ENCODE measurements around the gene ALDH1A1. TPM values are rescaled to one million over a fixed set of nuclear protein-coding genes. Genes with fewer than 3 reads are reported as not detected.

Gene ALDH1A1
- polyA plus RNA-seq, 1 donor (not counting 4 experiments of a cell fraction or from before 2014, with no cell fraction given) = 0.08 TPM

DNA sequence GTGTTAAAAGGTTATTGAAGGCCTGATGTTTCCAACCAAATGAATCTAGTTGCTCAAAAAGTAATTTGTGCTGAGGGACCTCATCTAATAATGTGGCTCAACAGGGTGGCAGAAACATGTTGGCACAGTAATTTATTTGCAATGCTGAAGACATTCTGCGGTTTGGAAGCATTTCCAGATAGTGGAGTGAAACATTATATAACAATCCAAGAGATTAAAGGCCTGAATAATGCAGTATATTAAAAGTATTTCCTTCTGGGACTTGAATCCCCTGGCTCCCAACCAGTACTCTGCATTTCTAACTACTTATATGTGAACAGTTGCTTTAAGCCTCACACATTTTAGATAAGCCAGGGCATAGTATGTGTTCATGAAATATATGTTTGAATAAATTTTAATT is 25.9 kb upstream of the ALDH1A1 start:
- Histone ChIP-seq H2AFZ (ENCODE audit: control insufficient read depth, low read length) (no peak overlapping the region), H4K20me1 (ENCODE audit: control insufficient read depth, extremely low read depth, insufficient read depth, low read length) (no peaks in the 10 kb centered on the region), H3K9ac (ENCODE audit: control insufficient read depth, extremely low read depth, insufficient read depth, low read length) (no peak overlapping the region), H3K4me2 (ENCODE audit: control insufficient read depth, extremely low read depth, insufficient read depth, low read depth, low read length) (peak overlapping the region; percentile 48), H3K4me1 (ENCODE audit: control insufficient read depth, extremely low read depth, insufficient read depth, low read length) (peaks cover 24% of the 10 kb centered on the region), H3K27ac (ENCODE audit: control insufficient read depth, insufficient read depth, low read length) (no peak overlapping the region), H3K27me3 (ENCODE audit: control insufficient read depth, extremely low read depth, insufficient read depth, low read length) (no peaks in the 10 kb centered on the region), H3K9me3 (ENCODE audit: control insufficient read depth, low read depth, low read length) (no peaks in the 10 kb centered on the region), H3K4me3 (ENCODE audit: control insufficient read depth in 2 of 3, extremely low read depth in 1 of 3, insufficient read depth in 2 of 3, low read depth in 1 of 3, low read length in 3 of 3) (peak overlapping the region in 1 of 3 experiments; percentile 8), H3K79me2 (ENCODE audit: control insufficient read depth, insufficient read depth, low read length) (no peaks in the 10 kb centered on the region), H3K36me3 (ENCODE audit: control insufficient read depth in 2 of 2, extremely low read depth in 1 of 2, insufficient read depth in 2 of 2, low read length in 2 of 2) (no peaks in the 10 kb centered on the region), H3K9me1 (ENCODE audit: control insufficient read depth, extremely low read depth, insufficient read depth, low read length) (no peaks in the 10 kb centered on the region)
- peak; percentile 84 for FAIRE-seq
- TF ChIP-seq, protein P1, sequence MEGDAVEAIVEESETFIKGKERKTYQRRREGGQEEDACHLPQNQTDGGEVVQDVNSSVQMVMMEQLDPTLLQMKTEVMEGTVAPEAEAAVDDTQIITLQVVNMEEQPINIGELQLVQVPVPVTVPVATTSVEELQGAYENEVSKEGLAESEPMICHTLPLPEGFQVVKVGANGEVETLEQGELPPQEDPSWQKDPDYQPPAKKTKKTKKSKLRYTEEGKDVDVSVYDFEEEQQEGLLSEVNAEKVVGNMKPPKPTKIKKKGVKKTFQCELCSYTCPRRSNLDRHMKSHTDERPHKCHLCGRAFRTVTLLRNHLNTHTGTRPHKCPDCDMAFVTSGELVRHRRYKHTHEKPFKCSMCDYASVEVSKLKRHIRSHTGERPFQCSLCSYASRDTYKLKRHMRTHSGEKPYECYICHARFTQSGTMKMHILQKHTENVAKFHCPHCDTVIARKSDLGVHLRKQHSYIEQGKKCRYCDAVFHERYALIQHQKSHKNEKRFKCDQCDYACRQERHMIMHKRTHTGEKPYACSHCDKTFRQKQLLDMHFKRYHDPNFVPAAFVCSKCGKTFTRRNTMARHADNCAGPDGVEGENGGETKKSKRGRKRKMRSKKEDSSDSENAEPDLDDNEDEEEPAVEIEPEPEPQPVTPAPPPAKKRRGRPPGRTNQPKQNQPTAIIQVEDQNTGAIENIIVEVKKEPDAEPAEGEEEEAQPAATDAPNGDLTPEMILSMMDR (optimal IDR thresholded peaks at IDR 0.05 in 1 of 3, IDR thresholded peaks at IDR 0.05 in 1 of 3, conservative IDR thresholded peaks at IDR 0.05 in 1 of 3; ENCODE audit: extremely low read depth in 1 of 3, insufficient read depth in 2 of 3, low read length in 3 of 3) = no peak
- TF ChIP-seq EZH2 (IDR thresholded peaks at IDR 0.05; ENCODE audit: low read length) = no peak
- dilution Hi-C loops (cut with MboI; ENCODE audit: extremely low pct_ligation_motif_present, low sequenced_read_pairs) = no loop called here
- no peak for DNase-seq (ENCODE audit: low read depth, low spot score)

DNA sequence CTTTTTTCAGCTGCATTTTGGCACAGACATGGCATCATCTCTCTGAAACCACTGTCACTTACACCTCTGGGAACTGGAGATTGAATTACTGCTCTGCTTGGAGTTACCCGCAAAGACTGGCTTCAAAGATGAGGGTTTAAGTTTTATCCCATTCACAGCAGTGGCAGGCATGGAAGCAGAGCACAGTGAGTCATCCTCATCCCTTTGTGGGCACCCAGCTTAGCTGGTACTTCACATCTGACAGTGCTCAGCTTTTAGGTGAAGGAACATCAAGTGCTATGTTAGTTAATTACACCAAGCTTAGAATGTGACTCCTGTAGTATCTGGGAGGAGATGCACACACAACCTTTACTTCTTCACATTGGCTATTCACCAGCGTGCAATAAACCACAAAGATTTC is 24.8 kb upstream of the ALDH1A1 start:
- no peaks in the 10 kb centered on the region for H4K20me1 ChIP-seq (ENCODE audit: control insufficient read depth, extremely low read depth, insufficient read depth, low read length)
- H3K4me1 ChIP-seq (ENCODE audit: control insufficient read depth, extremely low read depth, insufficient read depth, low read length) = peaks cover 24% of the 10 kb centered on the region
- H3K79me2 ChIP-seq (ENCODE audit: control insufficient read depth, insufficient read depth, low read length) = no peaks in the 10 kb centered on the region
- no peak overlapping the region for H3K27ac ChIP-seq (ENCODE audit: control insufficient read depth, insufficient read depth, low read length)
- no peak overlapping the region for H3K4me3 ChIP-seq (ENCODE audit: control insufficient read depth in 2 of 3, extremely low read depth in 1 of 3, insufficient read depth in 2 of 3, low read depth in 1 of 3, low read length in 3 of 3)
- DNase-seq (ENCODE audit: low read depth, low spot score) (no peak), FAIRE-seq (peak; percentile 96)
- no peak overlapping the region for H3K4me2 ChIP-seq (ENCODE audit: control insufficient read depth, extremely low read depth, insufficient read depth, low read depth, low read length)
- H3K27me3 ChIP-seq (ENCODE audit: control insufficient read depth, extremely low read depth, insufficient read depth, low read length) = no peaks in the 10 kb centered on the region
- no peaks in the 10 kb centered on the region for H3K9me1 ChIP-seq (ENCODE audit: control insufficient read depth, extremely low read depth, insufficient read depth, low read length)
- TF ChIP-seq, protein P1 (optimal IDR thresholded peaks at IDR 0.05 in 1 of 3, IDR thresholded peaks at IDR 0.05 in 1 of 3, conservative IDR thresholded peaks at IDR 0.05 in 1 of 3; ENCODE audit: extremely low read depth in 1 of 3, insufficient read depth in 2 of 3, low read length in 3 of 3) = no peak
- no peak for TF ChIP-seq EZH2 (IDR thresholded peaks at IDR 0.05; ENCODE audit: low read length)
- dilution Hi-C loops (cut with MboI; ENCODE audit: extremely low pct_ligation_motif_present, low sequenced_read_pairs) = no loop called here
- no peak overlapping the region for H2AFZ ChIP-seq (ENCODE audit: control insufficient read depth, low read length)
- H3K36me3 ChIP-seq (ENCODE audit: control insufficient read depth in 2 of 2, extremely low read depth in 1 of 2, insufficient read depth in 2 of 2, low read length in 2 of 2) = no peaks in the 10 kb centered on the region
- H3K9me3 ChIP-seq (ENCODE audit: control insufficient read depth, low read depth, low read length) = no peaks in the 10 kb centered on the region
- H3K9ac ChIP-seq (ENCODE audit: control insufficient read depth, extremely low read depth, insufficient read depth, low read length) = no peak overlapping the region
